ENCODE measurements around the gene PPP1CC.
"Not testable (repeated sequence)": the region's sequence is repeated elsewhere in the genome, so short reads cannot be mapped to it uniquely, and the experiment has no call there.

PPP1CC gene

GRCh38 chr12:110731479-110731878, 11.2 kb downstream of the PPP1CC start:
- DNase-seq (ENCODE audit: insufficient read length, low spot score) (no peak), FAIRE-seq (no peak)
- TF ChIP-seq PAX5 (IDR thresholded peaks at IDR 0.05; ENCODE audit: insufficient read depth, low read length, severe bottlenecking): no peak
- no peak for TF ChIP-seq POLR2AphosphoS5 (IDR thresholded peaks at IDR 0.05; ENCODE audit: low read depth, low read length)

- DNase-seq (ENCODE audit: insufficient read length, low spot score): no peak
- TF ChIP-seq POLR2AphosphoS5 (IDR thresholded peaks at IDR 0.05; ENCODE audit: low read depth, low read length) (no peak), POU2F2 (IDR thresholded peaks at IDR 0.05; ENCODE audit: low read depth, low read length) (no peak), POLR2A (IDR thresholded peaks at IDR 0.05; ENCODE audit: low read depth, low read length) (no peak), PAX5 (IDR thresholded peaks at IDR 0.05; ENCODE audit: insufficient read depth, low read length, severe bottlenecking) (no peak), TAF1 (IDR thresholded peaks at IDR 0.05; ENCODE audit: low read depth, low read length) (no peak), SPI1 (IDR thresholded peaks at IDR 0.05; ENCODE audit: low read depth, low read length) (no peak)
- no peak for FAIRE-seq
These were observed 14.1 kb downstream of the PPP1CC start for GRCh38 chr12:110728628-110729027.

GRCh38 chr12:110726708-110727369, 15.9 kb downstream of the PPP1CC start:
- no peak for DNase-seq (ENCODE audit: insufficient read length, low spot score)
- FAIRE-seq: peak; percentile 28
- TF ChIP-seq POLR2AphosphoS5 (IDR thresholded peaks at IDR 0.05; ENCODE audit: low read depth, low read length) (no peak; the same call in 1 of the 2 replicates), TAF1 (IDR thresholded peaks at IDR 0.05; ENCODE audit: low read depth, low read length) (no peak), SPI1 (IDR thresholded peaks at IDR 0.05; ENCODE audit: low read depth, low read length) (peak; percentile 79)

- TF ChIP-seq POU2F2 (IDR thresholded peaks at IDR 0.05; ENCODE audit: low read depth, low read length) (peak; percentile 79; the same call in 1 of the 2 replicates), POLR2AphosphoS5 (IDR thresholded peaks at IDR 0.05; ENCODE audit: low read depth, low read length) (no peak)
- DNase-seq (ENCODE audit: insufficient read length, low spot score) (no peak), FAIRE-seq (no peak)
These were observed 16.7 kb downstream of the PPP1CC start for GRCh38 chr12:110726028-110726427.

- FAIRE-seq: peak; percentile 40
- DNase-seq (ENCODE audit: insufficient read length, low spot score): no peak
- TF ChIP-seq PAX5 (IDR thresholded peaks at IDR 0.05; ENCODE audit: insufficient read depth, low read length, severe bottlenecking) (no peak), TAF1 (IDR thresholded peaks at IDR 0.05; ENCODE audit: low read depth, low read length) (no peak), POLR2A (IDR thresholded peaks at IDR 0.05; ENCODE audit: low read depth, low read length) (no peak), POU2F2 (IDR thresholded peaks at IDR 0.05; ENCODE audit: low read depth, low read length) (no peak), POLR2AphosphoS5 (IDR thresholded peaks at IDR 0.05; ENCODE audit: low read depth, low read length) (no peak), SPI1 (IDR thresholded peaks at IDR 0.05; ENCODE audit: low read depth, low read length) (no peak)
These were observed 17.4 kb downstream of the PPP1CC start for GRCh38 chr12:110725267-110725666.

- not testable (repeated sequence) for FAIRE-seq
These were observed 19.8 kb downstream of the PPP1CC start for GRCh38 chr12:110722892-110723291.

GRCh38 chr12:110721570-110721969, 21.1 kb downstream of the PPP1CC start:
- no peak for FAIRE-seq
- no peak for DNase-seq (ENCODE audit: insufficient read length, low spot score)
- TF ChIP-seq SPI1 (IDR thresholded peaks at IDR 0.05; ENCODE audit: low read depth, low read length): no peak
- TF ChIP-seq POU2F2 (IDR thresholded peaks at IDR 0.05; ENCODE audit: low read depth, low read length): no peak
- TF ChIP-seq TAF1 (IDR thresholded peaks at IDR 0.05; ENCODE audit: low read depth, low read length): no peak
- TF ChIP-seq PAX5 (IDR thresholded peaks at IDR 0.05; ENCODE audit: insufficient read depth, low read length, severe bottlenecking): no peak
- TF ChIP-seq POLR2A (IDR thresholded peaks at IDR 0.05; ENCODE audit: low read depth, low read length): no peak
- no peak for TF ChIP-seq POLR2AphosphoS5 (IDR thresholded peaks at IDR 0.05; ENCODE audit: low read depth, low read length)

More at GRCh38 chr12:110722892-110723291, 19.8 kb downstream of the PPP1CC start:
- not testable (repeated sequence) for DNase-seq (ENCODE audit: insufficient read length, low spot score)

GRCh38 chr12:110720516-110720915, 22.2 kb downstream of the PPP1CC start:
- DNase-seq (ENCODE audit: insufficient read length, low spot score) (no peak), FAIRE-seq (no peak)

GRCh38 chr12:110718222-110718908, 24.3 kb downstream of the PPP1CC start:
- TF ChIP-seq TAF1 (IDR thresholded peaks at IDR 0.05; ENCODE audit: low read depth, low read length) (no peak), POU2F2 (IDR thresholded peaks at IDR 0.05; ENCODE audit: low read depth, low read length) (no peak), POLR2AphosphoS5 (IDR thresholded peaks at IDR 0.05; ENCODE audit: low read depth, low read length) (peak; percentile 56; the same call in 1 of the 2 replicates), PAX5 (IDR thresholded peaks at IDR 0.05; ENCODE audit: insufficient read depth, low read length, severe bottlenecking) (no peak), SPI1 (IDR thresholded peaks at IDR 0.05; ENCODE audit: low read depth, low read length) (peak; percentile 24; the same call in 1 of the 2 replicates), POLR2A (IDR thresholded peaks at IDR 0.05; ENCODE audit: low read depth, low read length) (peak; percentile 42; the same call in 1 of the 2 replicates)
- no peak for DNase-seq (ENCODE audit: insufficient read length, low spot score)
- FAIRE-seq: peak; percentile 71

More at GRCh38 chr12:110720516-110720915, 22.2 kb downstream of the PPP1CC start:
- TF ChIP-seq SPI1 (IDR thresholded peaks at IDR 0.05; ENCODE audit: low read depth, low read length) (no peak), PAX5 (IDR thresholded peaks at IDR 0.05; ENCODE audit: insufficient read depth, low read length, severe bottlenecking) (no peak), POLR2A (IDR thresholded peaks at IDR 0.05; ENCODE audit: low read depth, low read length) (no peak), TAF1 (IDR thresholded peaks at IDR 0.05; ENCODE audit: low read depth, low read length) (no peak), POLR2AphosphoS5 (IDR thresholded peaks at IDR 0.05; ENCODE audit: low read depth, low read length) (no peak), POU2F2 (IDR thresholded peaks at IDR 0.05; ENCODE audit: low read depth, low read length) (no peak)

GRCh38 chr12:110717037-110717436, 25.7 kb downstream of the PPP1CC start:
- DNase-seq (ENCODE audit: insufficient read length, low spot score): no peak
- TF ChIP-seq SPI1 (IDR thresholded peaks at IDR 0.05; ENCODE audit: low read depth, low read length) (no peak), POLR2A (IDR thresholded peaks at IDR 0.05; ENCODE audit: low read depth, low read length) (no peak), TAF1 (IDR thresholded peaks at IDR 0.05; ENCODE audit: low read depth, low read length) (no peak), PAX5 (IDR thresholded peaks at IDR 0.05; ENCODE audit: insufficient read depth, low read length, severe bottlenecking) (no peak), POU2F2 (IDR thresholded peaks at IDR 0.05; ENCODE audit: low read depth, low read length) (no peak), POLR2AphosphoS5 (IDR thresholded peaks at IDR 0.05; ENCODE audit: low read depth, low read length) (no peak; the same call in 1 of the 2 replicates)
- FAIRE-seq: no peak
